Neural cell (in vitro differentiated cells): ENCODE measurements around the gene TADA1. TPM values are rescaled to one million over a fixed set of nuclear protein-coding genes. Genes with fewer than 3 reads are reported as not detected.

Source experiments
- H2AFZ ChIP-seq: fragments of 200-600, 300-800 bp; sonication (generic), shearing (Covaris generic); 2 replicates; pipeline ENCODE4 v1.6.0; 2014; ENCODE audit warnings: low read depth, mild to moderate bottlenecking, antibody characterized with exemption, low read length, moderate library complexity
- H3F3A ChIP-seq: fragments of 200-600 bp; shearing (Covaris generic); 2 replicates; pipeline ENCODE4 v1.6.1; 2016; ENCODE audit warnings: mild to moderate bottlenecking, moderate library complexity, mixed read lengths, antibody characterized with exemption, low read length; ENCODE audit not compliant: insufficient read depth, poor library complexity, severe bottlenecking
- H3K27ac ChIP-seq: fragments of 200-600, 300-800 bp; sonication (generic), shearing (Covaris generic); 2 replicates; pipeline ENCODE4 v1.5.1; 2014; ENCODE audit warnings: mild to moderate bottlenecking, low read length, moderate library complexity
- H3K27me3 ChIP-seq: fragments of 300-800, 200-600 bp; sonication (generic), shearing (Covaris generic); 2 replicates; pipeline ENCODE4 v1.6.0; 2014; ENCODE audit warnings: mild to moderate bottlenecking, low read depth, low read length, moderate library complexity; ENCODE audit not compliant: insufficient read depth
- H3K36me3 ChIP-seq: fragments of 300-800, 200-600 bp; sonication (generic), shearing (Covaris generic); 2 replicates; pipeline ENCODE4 v1.5.1; 2014; ENCODE audit warnings: mild to moderate bottlenecking, antibody characterized with exemption, low read length, moderate library complexity; ENCODE audit not compliant: insufficient read depth
- H3K4me2 ChIP-seq: fragments of 300-800, 200-600 bp; sonication (generic), shearing (Covaris generic); 2 replicates; pipeline ENCODE4 v1.6.0; 2014; ENCODE audit warnings: mild to moderate bottlenecking, low read length
- H3K4me3 ChIP-seq: fragments of 300-800, 200-600 bp; sonication (generic), shearing (Covaris generic); 2 replicates; pipeline ENCODE4 v1.5.1; 2014; ENCODE audit warnings: mild to moderate bottlenecking, low read length, moderate library complexity
- H3K79me2 ChIP-seq: fragments of 200-600 bp; shearing (Covaris generic); replicated peaks from 2 replicates; pipeline ENCODE4 v1.6.0; 2014; ENCODE audit warnings: mild to moderate bottlenecking, low read length, moderate library complexity; ENCODE audit not compliant: insufficient read depth
- H3K9ac ChIP-seq: fragments of 300-800, 200-600 bp; sonication (generic), shearing (Covaris generic); 2 replicates; pipeline ENCODE4 v1.6.1; 2016; ENCODE audit warnings: mild to moderate bottlenecking, low read length, mixed read lengths
- H3K9me2 ChIP-seq: fragments of 200-600 bp; shearing (Covaris generic); 2 replicates; pipeline ENCODE4 v1.6.1; 2016; ENCODE audit warnings: mild to moderate bottlenecking, low read length, mixed read lengths; ENCODE audit not compliant: insufficient read depth
- H3K9me3 ChIP-seq: fragments of 200-600, 300-800 bp; sonication (generic), shearing (Covaris generic); 2 replicates; pipeline ENCODE4 v1.6.1; 2016; ENCODE audit warnings: mild to moderate bottlenecking, mixed run types, low read length, moderate library complexity, mixed read lengths
- H4K20me1 ChIP-seq: fragments of 200-600 bp; shearing (Covaris generic); 2 replicates; pipeline ENCODE4 v1.6.1; 2016; ENCODE audit warnings: mild to moderate bottlenecking, mixed run types; ENCODE audit not compliant: insufficient read depth
- CTCF ChIP-seq: fragments of 450-650 bp; IDR thresholded peaks from 2 replicates; pipeline ENCODE4 v1.5.1; 2014; ENCODE audit warnings: antibody characterized with exemption, mild to moderate bottlenecking, moderate library complexity; ENCODE audit not compliant: poor library complexity, severe bottlenecking
- EP300 ChIP-seq: fragments of 450-650 bp; conservative IDR thresholded peaks from 2 replicates; pipeline ENCODE4 v1.6.1; 2014; ENCODE audit warnings: antibody characterized with exemption, mild to moderate bottlenecking, moderate library complexity; ENCODE audit not compliant: poor library complexity, severe bottlenecking
- EZH2 ChIP-seq: fragments of 200-600, 300-800 bp; shearing (Covaris generic), sonication (generic); IDR thresholded peaks from 2 replicates; pipeline ENCODE4 v1.6.1; 2014; ENCODE audit warnings: antibody characterized with exemption, low read length, borderline replicate concordance, mild to moderate bottlenecking; ENCODE audit not compliant: insufficient read depth, poor library complexity, severe bottlenecking
- POLR2AphosphoS5 ChIP-seq: IDR thresholded peaks from 2 replicates; pipeline ENCODE4 v1.6.1; 2012
- RAD21 ChIP-seq: fragments of 450-650 bp; conservative IDR thresholded peaks from 2 replicates; pipeline ENCODE4 v1.6.1; 2014; ENCODE audit warnings: antibody characterized with exemption, mild to moderate bottlenecking, moderate library complexity
- SMC3 ChIP-seq: fragments of 450-650 bp; conservative IDR thresholded peaks from 2 replicates; pipeline ENCODE4 v1.6.1; 2014; ENCODE audit warnings: antibody characterized with exemption, mild to moderate bottlenecking, moderate library complexity; ENCODE audit not compliant: poor library complexity
- TAF1 ChIP-seq: IDR thresholded peaks from 2 replicates; pipeline ENCODE4 v1.6.1; 2012; ENCODE audit warnings: low read depth
- polyA plus RNA-seq: library from polyadenylated mRNA; depleted of rRNA; stranded (reverse); fragments of >200 nt; gene quantifications from 2 replicates; pipeline ENCODE4 v1.2.3, GENCODE V29; 2014
- TF ChIP-seq, protein P1 (sequence below): IDR thresholded peaks from 2 replicates; pipeline ENCODE4 v1.6.1; 2012; ENCODE audit warnings: borderline replicate concordance

TADA1 gene
- polyA plus RNA-seq, 1 donor from 2014 or later = 99.6 TPM

- no peaks in the 10 kb centered on the region for H4K20me1 ChIP-seq
- no peaks in the 10 kb centered on the region for H3K9me3 ChIP-seq
- H3K27ac ChIP-seq = no peak overlapping the region
- H3K9ac ChIP-seq = no peak overlapping the region
- no peak overlapping the region for H2AFZ ChIP-seq
- no peak for TF ChIP-seq CTCF
- no peak overlapping the region for H3K4me3 ChIP-seq
- H3K4me2 ChIP-seq = no peak overlapping the region
- H3F3A ChIP-seq = no peaks in the 10 kb centered on the region
- H3K9me2 ChIP-seq = no peaks in the 10 kb centered on the region
- H3K27me3 ChIP-seq = no peaks in the 10 kb centered on the region
- no peaks in the 10 kb centered on the region for H3K36me3 ChIP-seq
- no peaks in the 10 kb centered on the region for H3K79me2 ChIP-seq
Observed at GRCh38 chr1:166915042-166915441, 39.0 kb upstream of the TADA1 start.

DNA sequence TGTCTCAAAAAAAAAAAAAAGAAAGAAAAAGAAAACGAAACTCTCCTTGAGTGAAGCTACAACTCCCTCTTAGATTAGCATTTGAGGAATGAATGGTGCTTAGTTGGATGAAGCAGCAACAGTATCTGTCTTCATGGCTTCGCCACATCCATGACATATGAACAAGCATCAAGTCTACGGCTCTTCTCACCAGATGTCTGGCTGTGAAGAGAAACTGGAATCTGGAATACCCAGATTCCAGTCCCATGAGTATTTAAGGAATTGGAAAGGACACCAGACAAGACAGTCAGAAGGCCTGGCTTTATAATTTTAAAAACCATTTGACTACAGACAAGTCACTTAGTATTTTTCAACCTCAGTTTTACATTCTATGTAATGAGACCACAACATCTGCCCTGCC is 38.0 kb upstream of the TADA1 start:
- no peak overlapping the region for H3K27ac ChIP-seq
- no peak overlapping the region for H3K9ac ChIP-seq
- H4K20me1 ChIP-seq = no peaks in the 10 kb centered on the region
- H3K4me3 ChIP-seq = no peak overlapping the region
- no peaks in the 10 kb centered on the region for H3K79me2 ChIP-seq
- no peak overlapping the region for H2AFZ ChIP-seq
- no peaks in the 10 kb centered on the region for H3K9me3 ChIP-seq
- no peaks in the 10 kb centered on the region for H3K9me2 ChIP-seq
- no peak for TF ChIP-seq RAD21
- no peak for TF ChIP-seq POLR2AphosphoS5
- TF ChIP-seq TAF1 = no peak
- no peak for TF ChIP-seq CTCF
- no peaks in the 10 kb centered on the region for H3K36me3 ChIP-seq
- no peaks in the 10 kb centered on the region for H3F3A ChIP-seq
- no peaks in the 10 kb centered on the region for H3K27me3 ChIP-seq
- H3K4me2 ChIP-seq = no peak overlapping the region

DNA sequence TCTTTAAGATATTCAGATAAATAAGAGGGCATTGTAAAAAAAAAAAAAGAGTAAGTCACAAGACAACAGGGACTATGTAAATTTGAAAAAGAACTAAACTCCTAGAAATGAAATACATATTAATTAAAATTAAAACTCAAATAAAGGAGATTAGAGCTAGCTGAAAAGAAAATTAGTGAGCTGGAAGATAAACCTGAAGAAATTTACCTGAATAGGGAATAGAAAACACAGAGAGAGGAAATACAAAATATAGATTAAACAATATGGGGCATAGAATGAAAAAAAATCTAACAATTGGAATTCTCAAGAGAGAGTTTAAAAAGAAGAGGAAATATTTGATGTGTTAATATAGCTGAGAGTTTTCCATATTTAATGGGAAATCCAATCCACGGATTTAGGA is 35.6 kb upstream of the TADA1 start:
- H3K4me2 ChIP-seq = no peak overlapping the region
- H3K36me3 ChIP-seq = no peaks in the 10 kb centered on the region
- TF ChIP-seq SMC3 (no peak), EP300 (no peak), EZH2 (no peak)
- TF ChIP-seq, protein P1, sequence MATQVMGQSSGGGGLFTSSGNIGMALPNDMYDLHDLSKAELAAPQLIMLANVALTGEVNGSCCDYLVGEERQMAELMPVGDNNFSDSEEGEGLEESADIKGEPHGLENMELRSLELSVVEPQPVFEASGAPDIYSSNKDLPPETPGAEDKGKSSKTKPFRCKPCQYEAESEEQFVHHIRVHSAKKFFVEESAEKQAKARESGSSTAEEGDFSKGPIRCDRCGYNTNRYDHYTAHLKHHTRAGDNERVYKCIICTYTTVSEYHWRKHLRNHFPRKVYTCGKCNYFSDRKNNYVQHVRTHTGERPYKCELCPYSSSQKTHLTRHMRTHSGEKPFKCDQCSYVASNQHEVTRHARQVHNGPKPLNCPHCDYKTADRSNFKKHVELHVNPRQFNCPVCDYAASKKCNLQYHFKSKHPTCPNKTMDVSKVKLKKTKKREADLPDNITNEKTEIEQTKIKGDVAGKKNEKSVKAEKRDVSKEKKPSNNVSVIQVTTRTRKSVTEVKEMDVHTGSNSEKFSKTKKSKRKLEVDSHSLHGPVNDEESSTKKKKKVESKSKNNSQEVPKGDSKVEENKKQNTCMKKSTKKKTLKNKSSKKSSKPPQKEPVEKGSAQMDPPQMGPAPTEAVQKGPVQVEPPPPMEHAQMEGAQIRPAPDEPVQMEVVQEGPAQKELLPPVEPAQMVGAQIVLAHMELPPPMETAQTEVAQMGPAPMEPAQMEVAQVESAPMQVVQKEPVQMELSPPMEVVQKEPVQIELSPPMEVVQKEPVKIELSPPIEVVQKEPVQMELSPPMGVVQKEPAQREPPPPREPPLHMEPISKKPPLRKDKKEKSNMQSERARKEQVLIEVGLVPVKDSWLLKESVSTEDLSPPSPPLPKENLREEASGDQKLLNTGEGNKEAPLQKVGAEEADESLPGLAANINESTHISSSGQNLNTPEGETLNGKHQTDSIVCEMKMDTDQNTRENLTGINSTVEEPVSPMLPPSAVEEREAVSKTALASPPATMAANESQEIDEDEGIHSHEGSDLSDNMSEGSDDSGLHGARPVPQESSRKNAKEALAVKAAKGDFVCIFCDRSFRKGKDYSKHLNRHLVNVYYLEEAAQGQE = no peak
- no peak overlapping the region for H3K27ac ChIP-seq
- no peaks in the 10 kb centered on the region for H3K9me3 ChIP-seq
- H3K4me3 ChIP-seq = no peak overlapping the region
- no peak overlapping the region for H2AFZ ChIP-seq
- H3K9me2 ChIP-seq = no peaks in the 10 kb centered on the region
- H4K20me1 ChIP-seq = no peaks in the 10 kb centered on the region
- H3K27me3 ChIP-seq = no peaks in the 10 kb centered on the region
- H3K9ac ChIP-seq = no peak overlapping the region
- H3K79me2 ChIP-seq = no peaks in the 10 kb centered on the region
- no peaks in the 10 kb centered on the region for H3F3A ChIP-seq
